Sigmoid colon (tissue), 4 donors: ENCODE data around the gene VEGFA.
A peak's percentile ranks its signal among the peaks of the same experiment; 100 is the strongest.

Experiments
- POLR2AphosphoS5 ChIP-seq, 4 donors: sonication (generic); formaldehyde crosslinking; IDR thresholded peaks; one replicate each; pipeline ENCODE4 v1.6.1; 2017; ENCODE audit warnings: antibody characterized with exemption in 4 of 4
- TF ChIP-seq, protein P1 (sequence below), 4 experiments: fragments of 450-650 bp in 3 of 4; fragments of 200-600 bp in 1 of 4; IDR thresholded peaks; one replicate each; pipeline ENCODE4 v1.5.1; 2016 to 2019; ENCODE audit warnings: antibody characterized with exemption in 4 of 4, mild to moderate bottlenecking in 3 of 4, moderate library complexity in 2 of 4

DNA sequence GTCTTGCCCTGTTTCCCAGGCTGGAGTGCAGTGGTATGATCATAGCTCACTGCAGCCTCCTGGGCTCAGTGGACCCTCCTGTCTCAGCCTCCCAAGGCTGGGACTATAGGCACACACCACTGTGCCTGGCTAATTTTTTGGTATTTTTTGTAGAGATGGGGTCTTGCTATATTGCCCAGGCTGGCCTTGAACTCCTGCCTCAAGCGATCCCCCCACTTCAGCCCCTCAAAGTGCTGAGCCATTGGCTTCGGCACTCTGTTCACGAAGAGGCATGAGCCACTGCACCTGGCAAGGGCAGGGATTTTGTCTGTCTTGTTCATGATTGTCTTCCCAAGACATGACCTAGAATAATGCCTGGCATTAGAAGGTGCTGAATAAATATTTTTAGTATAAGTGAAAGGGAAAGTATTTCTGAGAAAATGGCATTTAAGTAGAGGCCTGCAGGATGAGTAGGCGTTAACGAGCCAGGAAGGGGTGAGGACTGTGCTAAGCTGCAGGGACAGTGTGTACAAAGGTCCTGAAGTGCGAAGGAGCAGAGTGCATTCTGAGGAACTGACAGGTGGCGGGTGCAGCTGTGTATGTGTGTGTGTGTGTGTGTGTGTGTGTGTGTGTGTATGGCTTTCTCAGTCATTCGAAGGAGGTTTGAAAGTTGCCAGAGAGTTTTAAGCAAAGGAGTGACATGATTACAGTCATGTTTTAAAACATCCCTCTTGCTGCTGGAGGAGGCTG is 43.0 kb downstream of the VEGFA start:
- TF ChIP-seq, protein P1, sequence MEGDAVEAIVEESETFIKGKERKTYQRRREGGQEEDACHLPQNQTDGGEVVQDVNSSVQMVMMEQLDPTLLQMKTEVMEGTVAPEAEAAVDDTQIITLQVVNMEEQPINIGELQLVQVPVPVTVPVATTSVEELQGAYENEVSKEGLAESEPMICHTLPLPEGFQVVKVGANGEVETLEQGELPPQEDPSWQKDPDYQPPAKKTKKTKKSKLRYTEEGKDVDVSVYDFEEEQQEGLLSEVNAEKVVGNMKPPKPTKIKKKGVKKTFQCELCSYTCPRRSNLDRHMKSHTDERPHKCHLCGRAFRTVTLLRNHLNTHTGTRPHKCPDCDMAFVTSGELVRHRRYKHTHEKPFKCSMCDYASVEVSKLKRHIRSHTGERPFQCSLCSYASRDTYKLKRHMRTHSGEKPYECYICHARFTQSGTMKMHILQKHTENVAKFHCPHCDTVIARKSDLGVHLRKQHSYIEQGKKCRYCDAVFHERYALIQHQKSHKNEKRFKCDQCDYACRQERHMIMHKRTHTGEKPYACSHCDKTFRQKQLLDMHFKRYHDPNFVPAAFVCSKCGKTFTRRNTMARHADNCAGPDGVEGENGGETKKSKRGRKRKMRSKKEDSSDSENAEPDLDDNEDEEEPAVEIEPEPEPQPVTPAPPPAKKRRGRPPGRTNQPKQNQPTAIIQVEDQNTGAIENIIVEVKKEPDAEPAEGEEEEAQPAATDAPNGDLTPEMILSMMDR (IDR thresholded peaks at IDR 0.05) = peak in 1 of 4 experiments; percentile 7
- TF ChIP-seq POLR2AphosphoS5 (IDR thresholded peaks at IDR 0.05) = no peak
